Pulmonary artery endothelial cell (primary cell): ENCODE results near the gene KIF22. TPM values are rescaled to one million over a fixed set of nuclear protein-coding genes. Genes with fewer than 3 reads are reported as not detected.
"Not testable (repeated sequence)": the region's sequence is repeated elsewhere in the genome, so short reads cannot be mapped to it uniquely, and the experiment has no call there.

Experiments used
- DNase-seq: peaks from one replicate; pipeline ENCODE4 v3.0.0-alpha.2; 2011; ENCODE audit warnings: low read depth, low spot score
- total RNA-seq: library from RNA; depleted of rRNA; stranded (reverse); fragments of >200 nt; gene quantifications from 2 replicates; pipeline ENCODE4 v1.2.3, GENCODE V29; 2014

KIF22 gene
- total RNA-seq, 1 donor from 2014 or later: 59.4 TPM

GRCh38 chr16:29766571-29766970 lies 24.0 kb upstream of the KIF22 start:
- DNase-seq: no peak

- no peak for DNase-seq
Measured at GRCh38 chr16:29767062-29767461, 23.5 kb upstream of the KIF22 start.

GRCh38 chr16:29769507-29769906 lies 21.0 kb upstream of the KIF22 start:
- no peak for DNase-seq

GRCh38 chr16:29770250-29770929 lies 20.2 kb upstream of the KIF22 start:
- DNase-seq: no peak

- not testable (repeated sequence) for DNase-seq
Measured at GRCh38 chr16:29772330-29772729, 18.2 kb upstream of the KIF22 start.

GRCh38 chr16:29774730-29775129 lies 15.8 kb upstream of the KIF22 start:
- DNase-seq: no peak

- no peak for DNase-seq
Measured at GRCh38 chr16:29775742-29776408, 14.7 kb upstream of the KIF22 start.

- no peak for DNase-seq
Measured at GRCh38 chr16:29777576-29778350, 12.8 kb upstream of the KIF22 start, which contains the start of gene ZG16. Gene ZG16 (plus strand): TSS chr16:29778256. CDS start chr16:29779267, 1,011 bp downstream.

GRCh38 chr16:29779474-29779873 lies 11.1 kb upstream of the KIF22 start:
- no peak for DNase-seq

- DNase-seq: not testable (repeated sequence)
Measured at GRCh38 chr16:29783094-29783953, 7.2 kb upstream of the KIF22 start.

GRCh38 chr16:29784157-29784556 lies 6.4 kb upstream of the KIF22 start:
- no peak for DNase-seq

- DNase-seq: no peak
Measured at GRCh38 chr16:29784901-29785500, 5.5 kb upstream of the KIF22 start.

- DNase-seq: not testable (repeated sequence)
Measured at GRCh38 chr16:29787155-29787554, 3.4 kb upstream of the KIF22 start.

GRCh38 chr16:29789775-29790182 lies 772 bp upstream of the KIF22 start:
- DNase-seq: no peak

GRCh38 chr16:29790949-29791844 lies 646 bp downstream of the KIF22 start:
- no peak for DNase-seq

- no peak for DNase-seq
Measured at GRCh38 chr16:29791845-29792807, 1.6 kb downstream of the KIF22 start.

- not testable (repeated sequence) for DNase-seq
Measured at GRCh38 chr16:29793153-29793552, 2.6 kb downstream of the KIF22 start.

- no peak for DNase-seq
Measured at GRCh38 chr16:29794231-29794710, 3.7 kb downstream of the KIF22 start.
